ENCODE measurements around the gene CHURC1. TPM values are rescaled to one million over a fixed set of nuclear protein-coding genes. Genes with fewer than 3 reads are reported as not detected.

The CHURC1 gene
- polyA plus RNA-seq, 1 of the 3 experiments (the other 2 are of a cell fraction) = 66.8 TPM

DNA sequence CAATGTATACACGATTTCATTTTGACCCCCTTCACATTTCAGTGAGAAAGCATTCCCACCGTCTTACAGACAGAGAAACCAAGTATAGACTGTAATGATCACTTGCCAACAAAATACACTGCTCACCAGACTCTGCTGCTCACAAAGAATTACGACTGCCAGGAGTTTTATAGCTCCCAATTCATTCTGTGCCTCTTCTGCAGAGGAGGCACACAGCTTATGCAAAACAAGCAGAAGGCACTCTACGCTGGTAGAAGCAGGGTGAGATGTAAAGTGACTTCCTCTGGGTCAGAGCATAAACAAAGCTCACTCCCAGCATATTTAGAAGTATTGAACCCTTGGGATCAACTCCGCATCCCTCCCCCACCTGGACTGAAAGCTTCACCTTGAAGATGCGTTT lies 49.1 kb upstream of the CHURC1 start:
- TF ChIP-seq FOXJ3 (CRISPR knock-in tag; IDR thresholded peaks at IDR 0.05) = no peak
- no peaks in the 10 kb centered on the region for H4K20me1 ChIP-seq (ENCODE audit: insufficient read depth)
- ChIA-PET CTCF (interaction anchor here (0.7 to 2.9 kb wide), 3 partner anchors 26 to 42 kb away, joined by 3 to 11 read pairs (median 3); no protein-coding TSS in a partner anchor), POLR2A (no interaction called here)
- H3K4me3 ChIP-seq (ENCODE audit: low read depth in 2 of 2, low read length in 1 of 2) = no peak overlapping the region
- no peaks in the 10 kb centered on the region for H3K27me3 ChIP-seq (ENCODE audit: insufficient read depth)
- H3K79me2 ChIP-seq (ENCODE audit: insufficient read depth) = no peaks in the 10 kb centered on the region
- H3F3A ChIP-seq (replicated peaks; ENCODE audit: insufficient read depth) = no peaks in the 10 kb centered on the region
- no peak overlapping the region for H3K27ac ChIP-seq (ENCODE audit: low read depth in 2 of 2, low read length in 1 of 2)
- no peak for DNase-seq
- no peak overlapping the region for H3K9ac ChIP-seq
- no peaks in the 10 kb centered on the region for H3K36me3 ChIP-seq (replicated peaks in 1 of 2; ENCODE audit: control insufficient read depth in 1 of 2, insufficient read depth in 2 of 2, low read length in 1 of 2)
- no peaks in the 10 kb centered on the region for H3K9me3 ChIP-seq
- no peak overlapping the region for H3K4me2 ChIP-seq
- H3K4me1 ChIP-seq (ENCODE audit: control insufficient read depth in 1 of 2, insufficient read depth in 2 of 2, low read depth in 1 of 2, low read length in 1 of 2) = no peaks in the 10 kb centered on the region
- no peaks in the 10 kb centered on the region for H3K9me2 ChIP-seq
- 58% methylated on average over 6 of the region's 6 CpGs for WGBS (ENCODE audit: low lambda C conversion rate)
- H2AFZ ChIP-seq (ENCODE audit: low read depth) = no peak overlapping the region

DNA sequence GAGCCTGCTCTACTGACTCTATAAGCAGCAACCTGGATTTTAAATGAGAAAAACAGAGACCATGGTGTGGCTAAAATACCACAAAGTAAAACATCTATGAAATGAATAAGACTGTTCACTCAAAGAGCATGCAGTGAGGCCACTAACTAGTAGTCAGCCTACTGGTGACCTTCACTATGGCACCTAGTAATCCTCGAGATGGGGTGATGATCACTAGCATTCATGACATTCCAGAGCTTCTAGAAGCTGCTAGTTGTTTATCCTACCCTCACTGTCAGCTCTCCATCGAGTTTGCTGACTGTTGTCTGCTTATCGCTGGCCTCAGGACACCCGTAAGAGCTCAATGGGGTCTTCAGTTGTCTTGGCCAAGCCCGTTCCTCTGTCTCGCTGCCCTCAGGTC lies 48.3 kb upstream of the CHURC1 start:
- no peaks in the 10 kb centered on the region for H4K20me1 ChIP-seq (ENCODE audit: insufficient read depth)
- H3K36me3 ChIP-seq (replicated peaks in 1 of 2; ENCODE audit: control insufficient read depth in 1 of 2, insufficient read depth in 2 of 2, low read length in 1 of 2) = no peaks in the 10 kb centered on the region
- no peaks in the 10 kb centered on the region for H3F3A ChIP-seq (replicated peaks; ENCODE audit: insufficient read depth)
- TF ChIP-seq TAF1 (IDR thresholded peaks at IDR 0.05; ENCODE audit: borderline replicate concordance, low read depth, low read length) = no peak
- no peak for TF ChIP-seq JUND (IDR thresholded peaks at IDR 0.05)
- no peak for TF ChIP-seq FOXM1 (IDR thresholded peaks at IDR 0.05; ENCODE audit: low read depth)
- TF ChIP-seq ELF1 (IDR thresholded peaks at IDR 0.05) = no peak
- no peak overlapping the region for H3K4me3 ChIP-seq (ENCODE audit: low read depth in 2 of 2, low read length in 1 of 2)
- no peak overlapping the region for H3K4me2 ChIP-seq
- no peaks in the 10 kb centered on the region for H3K9me3 ChIP-seq
- no peaks in the 10 kb centered on the region for H3K27me3 ChIP-seq (ENCODE audit: insufficient read depth)
- CTCF ChIA-PET = interaction anchor here (1.0 to 2.9 kb wide), 4 partner anchors 9 to 49 kb away, joined by 3 to 11 read pairs (median 4); no protein-coding TSS in a partner anchor
- no peaks in the 10 kb centered on the region for H3K9me2 ChIP-seq
- no peaks in the 10 kb centered on the region for H3K79me2 ChIP-seq (ENCODE audit: insufficient read depth)
- no peak for DNase-seq
- H3K27ac ChIP-seq (ENCODE audit: low read depth in 2 of 2, low read length in 1 of 2) = no peak overlapping the region
- 67% methylated on average over 6 of the region's 6 CpGs for WGBS (ENCODE audit: low lambda C conversion rate)
- no peaks in the 10 kb centered on the region for H3K4me1 ChIP-seq (ENCODE audit: control insufficient read depth in 1 of 2, insufficient read depth in 2 of 2, low read depth in 1 of 2, low read length in 1 of 2)
- H2AFZ ChIP-seq (ENCODE audit: low read depth) = no peak overlapping the region
- no peak overlapping the region for H3K9ac ChIP-seq
- POLR2A ChIA-PET = no interaction called here

DNA sequence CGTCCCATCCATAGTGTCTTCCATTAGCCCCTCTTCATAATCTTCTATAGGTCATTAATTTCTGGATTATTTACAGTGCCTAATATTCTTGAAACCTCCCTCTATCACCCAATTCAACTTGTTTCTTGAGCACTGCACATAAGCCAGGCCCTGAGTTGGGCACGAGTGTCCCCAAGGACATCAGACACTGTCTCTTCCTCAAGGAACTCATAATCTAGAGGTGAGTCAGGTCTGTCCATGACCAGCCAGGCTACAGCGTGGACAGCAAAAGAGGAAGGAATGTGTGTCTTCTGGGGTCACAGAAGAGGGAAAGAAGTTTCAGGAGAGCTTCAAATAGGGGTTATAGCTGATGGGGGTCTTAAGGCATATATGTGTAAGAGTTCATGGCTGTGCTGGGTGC lies 47.1 kb upstream of the CHURC1 start:
- TF ChIP-seq EZH2phosphoT487 (IDR thresholded peaks at IDR 0.05; ENCODE audit: borderline replicate concordance, low read depth) (no peak), GABPA (IDR thresholded peaks at IDR 0.05; ENCODE audit: low read depth) (no peak), ELF1 (IDR thresholded peaks at IDR 0.05) (no peak), RCOR1 (IDR thresholded peaks at IDR 0.05; ENCODE audit: low read length) (no peak), FOSL2 (IDR thresholded peaks at IDR 0.05; ENCODE audit: borderline replicate concordance, low read depth) (no peak), TCF12 (IDR thresholded peaks at IDR 0.05) (no peak), NRF1 (IDR thresholded peaks at IDR 0.05; ENCODE audit: low read depth, low read length) (no peak)
- TF ChIP-seq, protein P1, sequence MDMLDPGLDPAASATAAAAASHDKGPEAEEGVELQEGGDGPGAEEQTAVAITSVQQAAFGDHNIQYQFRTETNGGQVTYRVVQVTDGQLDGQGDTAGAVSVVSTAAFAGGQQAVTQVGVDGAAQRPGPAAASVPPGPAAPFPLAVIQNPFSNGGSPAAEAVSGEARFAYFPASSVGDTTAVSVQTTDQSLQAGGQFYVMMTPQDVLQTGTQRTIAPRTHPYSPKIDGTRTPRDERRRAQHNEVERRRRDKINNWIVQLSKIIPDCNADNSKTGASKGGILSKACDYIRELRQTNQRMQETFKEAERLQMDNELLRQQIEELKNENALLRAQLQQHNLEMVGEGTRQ (IDR thresholded peaks at IDR 0.05; ENCODE audit: borderline replicate concordance, low read depth, low read length) = no peak
- TF ChIP-seq, protein P2, sequence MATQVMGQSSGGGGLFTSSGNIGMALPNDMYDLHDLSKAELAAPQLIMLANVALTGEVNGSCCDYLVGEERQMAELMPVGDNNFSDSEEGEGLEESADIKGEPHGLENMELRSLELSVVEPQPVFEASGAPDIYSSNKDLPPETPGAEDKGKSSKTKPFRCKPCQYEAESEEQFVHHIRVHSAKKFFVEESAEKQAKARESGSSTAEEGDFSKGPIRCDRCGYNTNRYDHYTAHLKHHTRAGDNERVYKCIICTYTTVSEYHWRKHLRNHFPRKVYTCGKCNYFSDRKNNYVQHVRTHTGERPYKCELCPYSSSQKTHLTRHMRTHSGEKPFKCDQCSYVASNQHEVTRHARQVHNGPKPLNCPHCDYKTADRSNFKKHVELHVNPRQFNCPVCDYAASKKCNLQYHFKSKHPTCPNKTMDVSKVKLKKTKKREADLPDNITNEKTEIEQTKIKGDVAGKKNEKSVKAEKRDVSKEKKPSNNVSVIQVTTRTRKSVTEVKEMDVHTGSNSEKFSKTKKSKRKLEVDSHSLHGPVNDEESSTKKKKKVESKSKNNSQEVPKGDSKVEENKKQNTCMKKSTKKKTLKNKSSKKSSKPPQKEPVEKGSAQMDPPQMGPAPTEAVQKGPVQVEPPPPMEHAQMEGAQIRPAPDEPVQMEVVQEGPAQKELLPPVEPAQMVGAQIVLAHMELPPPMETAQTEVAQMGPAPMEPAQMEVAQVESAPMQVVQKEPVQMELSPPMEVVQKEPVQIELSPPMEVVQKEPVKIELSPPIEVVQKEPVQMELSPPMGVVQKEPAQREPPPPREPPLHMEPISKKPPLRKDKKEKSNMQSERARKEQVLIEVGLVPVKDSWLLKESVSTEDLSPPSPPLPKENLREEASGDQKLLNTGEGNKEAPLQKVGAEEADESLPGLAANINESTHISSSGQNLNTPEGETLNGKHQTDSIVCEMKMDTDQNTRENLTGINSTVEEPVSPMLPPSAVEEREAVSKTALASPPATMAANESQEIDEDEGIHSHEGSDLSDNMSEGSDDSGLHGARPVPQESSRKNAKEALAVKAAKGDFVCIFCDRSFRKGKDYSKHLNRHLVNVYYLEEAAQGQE (IDR thresholded peaks at IDR 0.05; ENCODE audit: low read depth, low read length) = no peak
- no peaks in the 10 kb centered on the region for H3K79me2 ChIP-seq (ENCODE audit: insufficient read depth)
- H3K4me2 ChIP-seq = no peak overlapping the region
- H3K4me3 ChIP-seq (ENCODE audit: low read depth in 2 of 2, low read length in 1 of 2) = no peak overlapping the region
- POLR2A ChIA-PET = no interaction called here
- no peak overlapping the region for H2AFZ ChIP-seq (ENCODE audit: low read depth)
- H3K9ac ChIP-seq = no peak overlapping the region
- H3K36me3 ChIP-seq (replicated peaks in 1 of 2; ENCODE audit: control insufficient read depth in 1 of 2, insufficient read depth in 2 of 2, low read length in 1 of 2) = no peaks in the 10 kb centered on the region
- H3K4me1 ChIP-seq (ENCODE audit: control insufficient read depth in 1 of 2, insufficient read depth in 2 of 2, low read depth in 1 of 2, low read length in 1 of 2) = no peaks in the 10 kb centered on the region
- WGBS (ENCODE audit: low lambda C conversion rate) = 79% methylated on average over 3 of the region's 3 CpGs
- no peak for DNase-seq
- CTCF ChIA-PET = interaction anchor here (1.6 to 2.9 kb wide), 2 partner anchors 44 to 50 kb away, joined by 3 to 11 read pairs; no protein-coding TSS in a partner anchor
- no peaks in the 10 kb centered on the region for H3F3A ChIP-seq (replicated peaks; ENCODE audit: insufficient read depth)
- no peak overlapping the region for H3K27ac ChIP-seq (ENCODE audit: low read depth in 2 of 2, low read length in 1 of 2)
- no peaks in the 10 kb centered on the region for H3K9me3 ChIP-seq
- H3K9me2 ChIP-seq = no peaks in the 10 kb centered on the region
- no peaks in the 10 kb centered on the region for H4K20me1 ChIP-seq (ENCODE audit: insufficient read depth)
- H3K27me3 ChIP-seq (ENCODE audit: insufficient read depth) = no peaks in the 10 kb centered on the region

All from SK-N-SH (cell line).